ENCODE results near the gene PRKN. TPM values are rescaled to one million over a fixed set of nuclear protein-coding genes. Genes with fewer than 3 reads are reported as not detected.

Gene PRKN
- total and polyA plus RNA-seq, 4 experiments from 2014 or later, result 0.50 to 5.3 (median 2.9) TPM

GRCh38 chr6:161963634-161964234 lies 763.8 kb downstream of the PRKN start:
- Histone ChIP-seq H3K36me3 (ENCODE audit: insufficient read depth, low read length) (no peaks in the 10 kb centered on the region), H3K4me3 (ENCODE audit: low read length in 2 of 2) (no peak overlapping the region), H3K27ac (ENCODE audit: low read depth, low read length) (no peak overlapping the region), H3K4me1 (ENCODE audit: insufficient read depth, low read length) (no peaks in the 10 kb centered on the region), H3K9me3 (ENCODE audit: control insufficient read depth in 1 of 2, low read length in 2 of 2) (no peaks in the 10 kb centered on the region), H3K27me3 (ENCODE audit: insufficient read depth, low read length) (no peaks in the 10 kb centered on the region)
- ChIA-PET CTCF (ENCODE audit: partially characterized antibody) (no interaction called here), POLR2A (ENCODE audit: partially characterized antibody) (no interaction called here)
- Mint-ChIP-seq H3K4me1 (no peaks in the 10 kb centered on the region), H3K4me3 (no peak overlapping the region), H3K36me3 (no peaks in the 10 kb centered on the region), H3K9me3 (no peaks in the 10 kb centered on the region), H3K27ac (no peak overlapping the region), H3K27me3 (no peaks in the 10 kb centered on the region)
- intact Hi-C loops (cut with micrococcal nuclease), result no loop called here
- DNase-seq, result no peak

DNA sequence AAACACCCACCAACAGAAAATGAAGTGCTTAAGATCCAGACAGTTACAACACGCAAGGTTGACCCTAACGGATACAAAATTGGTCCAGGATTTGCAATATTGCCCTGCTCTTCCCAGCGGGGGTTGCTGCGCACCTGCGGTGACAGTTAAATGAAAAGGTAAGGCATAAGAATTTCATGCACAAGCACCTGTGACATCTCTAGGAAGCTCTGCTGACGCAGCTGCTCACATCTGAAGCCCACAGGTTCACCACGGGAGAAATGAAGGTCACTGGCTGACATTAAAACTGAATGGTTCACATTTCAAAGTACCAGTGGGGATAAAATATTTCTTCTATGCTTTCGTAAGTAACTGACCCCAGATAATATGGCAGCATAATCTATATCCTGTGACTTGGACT lies 764.4 kb downstream of the PRKN start:
- Histone ChIP-seq H3K4me1 (ENCODE audit: insufficient read depth, low read length) (no peaks in the 10 kb centered on the region), H3K27me3 (ENCODE audit: insufficient read depth, low read length) (no peaks in the 10 kb centered on the region), H3K9me3 (ENCODE audit: control insufficient read depth in 1 of 2, low read length in 2 of 2) (no peaks in the 10 kb centered on the region), H3K27ac (ENCODE audit: low read depth, low read length) (no peak overlapping the region), H3K36me3 (ENCODE audit: insufficient read depth, low read length) (no peaks in the 10 kb centered on the region), H3K4me3 (ENCODE audit: low read length in 2 of 2) (no peak overlapping the region)
- H3K9me3 Mint-ChIP-seq, result no peaks in the 10 kb centered on the region
- H3K4me3 Mint-ChIP-seq, result no peak overlapping the region
- intact Hi-C loops (cut with micrococcal nuclease), result no loop called here
- DNase-seq, result no peak
- CTCF ChIA-PET (ENCODE audit: partially characterized antibody), result no interaction called here
- no peaks in the 10 kb centered on the region for H3K36me3 Mint-ChIP-seq
- POLR2A ChIA-PET (ENCODE audit: partially characterized antibody), result no interaction called here
- H3K4me1 Mint-ChIP-seq, result no peaks in the 10 kb centered on the region
- H3K27me3 Mint-ChIP-seq, result no peaks in the 10 kb centered on the region
- peak overlapping the region in 1 of 7 donors; percentile 19 for H3K27ac Mint-ChIP-seq

DNA sequence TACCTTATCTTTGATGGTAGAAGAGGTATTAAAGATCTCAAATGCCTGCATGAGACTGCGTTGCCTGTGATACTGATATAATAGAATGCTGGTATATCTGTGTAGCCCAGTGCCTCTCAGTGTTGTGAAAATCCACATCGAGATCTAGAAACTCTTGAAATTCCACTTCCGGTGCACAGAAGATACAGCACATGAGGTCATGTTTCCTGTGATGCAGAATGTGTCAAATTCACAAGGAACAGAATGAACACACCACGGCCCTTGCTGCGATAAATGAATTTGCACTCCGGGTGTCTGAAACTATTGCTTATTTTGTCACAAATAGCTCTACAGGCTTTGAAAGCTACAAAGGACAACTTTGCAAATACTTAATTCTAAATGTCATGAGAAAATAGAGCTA lies 765.8 kb downstream of the PRKN start:
- ChIA-PET CTCF (ENCODE audit: partially characterized antibody) (no interaction called here), POLR2A (ENCODE audit: partially characterized antibody) (no interaction called here)
- Histone ChIP-seq H3K27ac (ENCODE audit: low read depth, low read length) (no peak overlapping the region), H3K9me3 (ENCODE audit: control insufficient read depth in 1 of 2, low read length in 2 of 2) (no peaks in the 10 kb centered on the region), H3K27me3 (ENCODE audit: insufficient read depth, low read length) (no peaks in the 10 kb centered on the region), H3K4me3 (ENCODE audit: low read length in 2 of 2) (no peak overlapping the region), H3K4me1 (ENCODE audit: insufficient read depth, low read length) (no peaks in the 10 kb centered on the region), H3K36me3 (ENCODE audit: insufficient read depth, low read length) (no peaks in the 10 kb centered on the region)
- no peaks in the 10 kb centered on the region for H3K4me1 Mint-ChIP-seq
- no peak overlapping the region for H3K4me3 Mint-ChIP-seq
- no peak overlapping the region for H3K27ac Mint-ChIP-seq
- intact Hi-C loops (cut with micrococcal nuclease), result no loop called here
- H3K36me3 Mint-ChIP-seq, result no peaks in the 10 kb centered on the region
- H3K27me3 Mint-ChIP-seq, result no peaks in the 10 kb centered on the region
- no peak for DNase-seq
- H3K9me3 Mint-ChIP-seq, result no peaks in the 10 kb centered on the region

GRCh38 chr6:161961046-161961445 lies 766.5 kb downstream of the PRKN start:
- H3K9me3 Mint-ChIP-seq, result peaks cover 0 to 2% (median 0%) of the 10 kb centered on the region in 8 donors
- intact Hi-C loops (cut with micrococcal nuclease), result no loop called here
- no peaks in the 10 kb centered on the region for H3K36me3 Mint-ChIP-seq
- no peaks in the 10 kb centered on the region for H3K4me1 Mint-ChIP-seq
- H3K9me3 ChIP-seq (ENCODE audit: control insufficient read depth in 1 of 2, low read length in 2 of 2), result no peaks in the 10 kb centered on the region
- H3K36me3 ChIP-seq (ENCODE audit: insufficient read depth, low read length), result no peaks in the 10 kb centered on the region
- no peak overlapping the region for H3K27ac Mint-ChIP-seq
- no peaks in the 10 kb centered on the region for H3K27me3 ChIP-seq (ENCODE audit: insufficient read depth, low read length)
- ChIA-PET POLR2A (ENCODE audit: partially characterized antibody) (no interaction called here), CTCF (ENCODE audit: partially characterized antibody) (no interaction called here)
- H3K4me3 Mint-ChIP-seq, result no peak overlapping the region
- DNase-seq, result no peak
- H3K27me3 Mint-ChIP-seq, result no peaks in the 10 kb centered on the region
- H3K4me1 ChIP-seq (ENCODE audit: insufficient read depth, low read length), result no peaks in the 10 kb centered on the region
- H3K27ac ChIP-seq (ENCODE audit: low read depth, low read length), result no peak overlapping the region
- no peak overlapping the region for H3K4me3 ChIP-seq (ENCODE audit: low read length in 2 of 2)

GRCh38 chr6:161959072-161959471 lies 768.5 kb downstream of the PRKN start:
- Histone ChIP-seq H3K36me3 (ENCODE audit: insufficient read depth, low read length) (no peaks in the 10 kb centered on the region), H3K27me3 (ENCODE audit: insufficient read depth, low read length) (no peaks in the 10 kb centered on the region), H3K9me3 (ENCODE audit: control insufficient read depth in 1 of 2, low read length in 2 of 2) (no peaks in the 10 kb centered on the region), H3K4me3 (ENCODE audit: low read length in 2 of 2) (no peak overlapping the region), H3K27ac (ENCODE audit: low read depth, low read length) (no peak overlapping the region), H3K4me1 (ENCODE audit: insufficient read depth, low read length) (no peaks in the 10 kb centered on the region)
- ChIA-PET POLR2A (ENCODE audit: partially characterized antibody) (no interaction called here), CTCF (ENCODE audit: partially characterized antibody) (no interaction called here)
- H3K27ac Mint-ChIP-seq, result no peak overlapping the region
- peaks cover 0 to 2% (median 0%) of the 10 kb centered on the region in 8 donors for H3K9me3 Mint-ChIP-seq
- H3K4me1 Mint-ChIP-seq, result no peaks in the 10 kb centered on the region
- H3K36me3 Mint-ChIP-seq, result no peaks in the 10 kb centered on the region
- intact Hi-C loops (cut with micrococcal nuclease), result no loop called here
- DNase-seq, result no peak
- no peaks in the 10 kb centered on the region for H3K27me3 Mint-ChIP-seq
- no peak overlapping the region for H3K4me3 Mint-ChIP-seq

DNA sequence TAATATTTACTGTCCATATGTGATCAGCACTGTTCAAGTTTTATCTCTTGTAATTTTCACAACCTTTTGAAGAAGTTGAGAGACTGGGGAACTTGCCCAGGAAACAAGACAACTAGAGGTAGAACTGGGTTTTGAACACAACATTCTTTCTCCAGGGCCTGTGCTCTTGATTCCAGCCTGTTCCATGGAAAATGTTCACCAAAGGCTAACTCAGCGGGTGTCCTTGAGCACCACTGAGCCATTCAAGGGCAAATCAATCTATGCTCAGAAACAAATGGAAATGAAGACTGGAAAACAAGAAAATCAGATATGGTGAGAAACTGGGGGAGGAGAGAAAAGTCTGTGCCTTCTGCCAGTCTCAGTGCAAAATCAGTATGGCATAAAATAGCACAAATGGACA lies 771.5 kb downstream of the PRKN start:
- intact Hi-C loops (cut with micrococcal nuclease), result no loop called here
- Mint-ChIP-seq H3K4me1 (no peaks in the 10 kb centered on the region), H3K9me3 (peaks cover 0 to 4% (median 0%) of the 10 kb centered on the region in 8 donors), H3K4me3 (no peak overlapping the region), H3K36me3 (no peaks in the 10 kb centered on the region), H3K27ac (no peak overlapping the region), H3K27me3 (no peaks in the 10 kb centered on the region)
- no peak overlapping the region for H3K27ac ChIP-seq (ENCODE audit: low read depth, low read length)
- H3K36me3 ChIP-seq (ENCODE audit: insufficient read depth, low read length), result no peaks in the 10 kb centered on the region
- DNase-seq, result no peak
- no peaks in the 10 kb centered on the region for H3K27me3 ChIP-seq (ENCODE audit: insufficient read depth, low read length)
- no peaks in the 10 kb centered on the region for H3K9me3 ChIP-seq (ENCODE audit: control insufficient read depth in 1 of 2, low read length in 2 of 2)
- H3K4me3 ChIP-seq (ENCODE audit: low read length in 2 of 2), result no peak overlapping the region
- no peaks in the 10 kb centered on the region for H3K4me1 ChIP-seq (ENCODE audit: insufficient read depth, low read length)
- POLR2A ChIA-PET (ENCODE audit: partially characterized antibody), result no interaction called here
- CTCF ChIA-PET (ENCODE audit: partially characterized antibody), result no interaction called here

GRCh38 chr6:161954699-161955276 lies 772.8 kb downstream of the PRKN start:
- no peaks in the 10 kb centered on the region for H3K9me3 ChIP-seq (ENCODE audit: control insufficient read depth in 1 of 2, low read length in 2 of 2)
- DNase-seq, result no peak
- Mint-ChIP-seq H3K36me3 (no peaks in the 10 kb centered on the region), H3K4me3 (no peak overlapping the region), H3K27me3 (no peaks in the 10 kb centered on the region), H3K9me3 (peaks cover 0 to 4% (median 0%) of the 10 kb centered on the region in 8 donors), H3K27ac (no peak overlapping the region), H3K4me1 (no peaks in the 10 kb centered on the region)
- no peaks in the 10 kb centered on the region for H3K36me3 ChIP-seq (ENCODE audit: insufficient read depth, low read length)
- intact Hi-C loops (cut with micrococcal nuclease), result no loop called here
- H3K4me1 ChIP-seq (ENCODE audit: insufficient read depth, low read length), result no peaks in the 10 kb centered on the region
- H3K27me3 ChIP-seq (ENCODE audit: insufficient read depth, low read length), result no peaks in the 10 kb centered on the region
- H3K27ac ChIP-seq (ENCODE audit: low read depth, low read length), result no peak overlapping the region
- ChIA-PET CTCF (ENCODE audit: partially characterized antibody) (no interaction called here), POLR2A (ENCODE audit: partially characterized antibody) (no interaction called here)
- no peak overlapping the region for H3K4me3 ChIP-seq (ENCODE audit: low read length in 2 of 2)

- intact Hi-C loops (cut with micrococcal nuclease), result no loop called here
Observed at GRCh38 chr6:161954077-161954476, 773.5 kb downstream of the PRKN start.

More at GRCh38 chr6:161954077-161954476, 773.5 kb downstream of the PRKN start:
- Mint-ChIP-seq H3K4me1 (no peaks in the 10 kb centered on the region), H3K27ac (no peak overlapping the region), H3K4me3 (no peak overlapping the region), H3K9me3 (peaks cover 0 to 5% (median 0%) of the 10 kb centered on the region in 8 donors), H3K27me3 (no peaks in the 10 kb centered on the region), H3K36me3 (no peaks in the 10 kb centered on the region)
- H3K4me3 ChIP-seq (ENCODE audit: low read length in 2 of 2), result no peak overlapping the region
- ChIA-PET POLR2A (ENCODE audit: partially characterized antibody) (no interaction called here), CTCF (ENCODE audit: partially characterized antibody) (no interaction called here)
- H3K4me1 ChIP-seq (ENCODE audit: insufficient read depth, low read length), result no peaks in the 10 kb centered on the region
- H3K36me3 ChIP-seq (ENCODE audit: insufficient read depth, low read length), result no peaks in the 10 kb centered on the region
- H3K9me3 ChIP-seq (ENCODE audit: control insufficient read depth in 1 of 2, low read length in 2 of 2), result no peaks in the 10 kb centered on the region
- H3K27ac ChIP-seq (ENCODE audit: low read depth, low read length), result no peak overlapping the region
- DNase-seq, result no peak
- no peaks in the 10 kb centered on the region for H3K27me3 ChIP-seq (ENCODE audit: insufficient read depth, low read length)
